Measurements from ENCODE around the gene MAPK8IP3.
A peak's percentile ranks its signal among the peaks of the same experiment; 100 is the strongest.

MAPK8IP3 gene

GRCh38 chr16:1773703-1774447 lies 67.9 kb downstream of the MAPK8IP3 start:
- no peak for DNase-seq (ENCODE audit: low spot score)

- no peak for DNase-seq (ENCODE audit: low spot score)
These were observed 68.4 kb downstream of the MAPK8IP3 start for GRCh38 chr16:1774448-1774780.

GRCh38 chr16:1775006-1775845 lies 69.2 kb downstream of the MAPK8IP3 start:
- DNase-seq (ENCODE audit: low spot score): no peak

GRCh38 chr16:1775846-1776671 lies 70.1 kb downstream of the MAPK8IP3 start:
- DNase-seq (ENCODE audit: low spot score): no peak

- DNase-seq (ENCODE audit: low spot score): no peak
These were observed 70.6 kb downstream of the MAPK8IP3 start for GRCh38 chr16:1776672-1776955.

GRCh38 chr16:1776991-1777374 lies 71.0 kb downstream of the MAPK8IP3 start:
- DNase-seq (ENCODE audit: low spot score): no peak

GRCh38 chr16:1777375-1778199 lies 71.6 kb downstream of the MAPK8IP3 start:
- DNase-seq (ENCODE audit: low spot score): no peak

- DNase-seq (ENCODE audit: low spot score): no peak
These were observed 72.5 kb downstream of the MAPK8IP3 start for GRCh38 chr16:1778200-1779179.

- DNase-seq (ENCODE audit: low spot score): no peak
These were observed 73.3 kb downstream of the MAPK8IP3 start for GRCh38 chr16:1779234-1779701.

- DNase-seq (ENCODE audit: low spot score): no peak
These were observed 74.0 kb downstream of the MAPK8IP3 start for GRCh38 chr16:1779741-1780676.

- DNase-seq (ENCODE audit: low spot score): no peak
These were observed 74.7 kb downstream of the MAPK8IP3 start for GRCh38 chr16:1780677-1781072.

GRCh38 chr16:1781254-1781653 lies 75.3 kb downstream of the MAPK8IP3 start:
- no peak for DNase-seq (ENCODE audit: low spot score)

- no peak for DNase-seq (ENCODE audit: low spot score)
These were observed 75.9 kb downstream of the MAPK8IP3 start for GRCh38 chr16:1781758-1782407.

GRCh38 chr16:1782408-1783264 lies 76.6 kb downstream of the MAPK8IP3 start, which contains the start of the genes NUBP2 and SPSB3:
NUBP2 (plus strand) TSS chr16:1782960; CDS start chr16:1783021, 61 bp downstream.
SPSB3 (minus strand) TSS chr16:1782571; CDS start chr16:1781483, 1,088 bp downstream.
- DNase-seq (ENCODE audit: low spot score): peak; percentile 100

GRCh38 chr16:1784977-1785845 lies 79.2 kb downstream of the MAPK8IP3 start:
- DNase-seq (ENCODE audit: low spot score): no peak

GRCh38 chr16:1785846-1786170 lies 79.8 kb downstream of the MAPK8IP3 start:
- DNase-seq (ENCODE audit: low spot score): no peak

Data from cerebellar cortex (tissue), 1 donor.